HUDEP-2 (cell line): Measurements from ENCODE around the gene ZBTB20.

ENCODE experiments used
- DNase-seq, 76 experiments: peaks; one replicate each; lab custom pipeline; 2025; ENCODE audit not compliant: unreplicated experiment in 76 of 76; lab: John Stamatoyannopoulos, UW

Gene ZBTB20

DNA sequence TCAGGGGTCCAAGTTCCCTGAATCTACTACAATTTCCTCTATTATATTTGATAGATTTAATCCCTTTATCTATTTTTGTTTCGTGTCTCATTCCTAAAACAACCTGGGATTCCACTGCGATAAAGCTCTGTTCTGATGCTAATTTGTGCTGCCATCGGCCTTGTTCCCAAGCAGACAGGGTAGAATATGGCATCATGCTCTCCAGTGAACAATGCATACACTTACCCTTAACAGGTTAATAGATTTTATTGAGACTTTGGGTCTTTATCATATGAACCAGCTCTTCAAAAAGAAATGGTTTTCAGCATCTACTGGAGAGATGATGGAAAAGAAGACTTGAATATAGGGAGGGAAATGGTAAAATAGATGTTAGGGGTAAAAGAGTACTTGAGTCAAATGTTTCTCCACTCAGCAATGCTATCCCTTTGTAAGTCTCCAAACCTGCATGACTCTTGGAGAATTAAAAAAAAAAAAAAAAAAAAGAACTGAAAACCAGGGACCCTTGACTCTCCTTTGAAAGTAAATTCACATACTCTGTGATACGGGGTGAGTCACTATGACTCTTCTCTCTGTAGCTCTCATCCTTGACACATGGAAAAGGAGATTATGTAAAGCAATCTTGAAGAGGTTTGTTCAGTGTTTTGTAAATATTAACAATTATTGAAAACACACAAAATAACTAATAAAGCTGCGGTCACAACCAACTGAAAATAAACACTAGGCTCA is 268.8 kb downstream of the ZBTB20 start:
- DNase-seq: no peak

DNA sequence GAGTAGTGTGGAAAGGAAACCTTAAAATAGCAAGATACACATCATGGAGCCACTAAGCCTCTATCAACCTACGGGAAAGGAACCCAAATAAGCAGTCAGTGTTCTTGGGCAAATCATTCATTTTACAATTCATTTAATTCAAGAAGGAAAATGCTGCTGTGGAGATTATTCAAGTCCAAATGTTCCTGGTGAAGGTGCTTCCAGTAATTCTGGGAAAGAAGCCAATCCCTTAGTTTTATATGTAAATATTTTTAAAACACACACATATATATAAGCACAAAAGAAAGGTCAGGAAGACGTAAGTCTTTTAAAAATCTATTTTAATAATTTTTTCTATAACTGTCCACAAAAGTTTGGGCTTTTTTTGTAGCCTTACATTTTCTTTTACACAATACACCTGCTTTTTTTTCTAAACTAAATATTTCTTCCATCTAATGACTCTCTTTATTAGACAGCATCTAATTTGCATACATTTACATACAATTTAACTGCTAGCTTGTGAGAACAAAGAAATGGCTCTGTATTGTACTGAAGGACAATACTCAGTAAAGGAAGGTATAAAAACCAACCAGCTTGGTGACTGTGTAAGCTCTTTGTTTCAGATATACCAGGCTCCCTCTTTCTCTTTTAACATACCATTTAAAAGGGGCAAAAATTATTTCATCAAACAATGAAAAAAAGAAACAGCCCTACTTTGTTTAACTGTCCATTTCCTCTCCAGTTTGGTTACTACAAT is 269.5 kb downstream of the ZBTB20 start:
- DNase-seq: no peak

DNA sequence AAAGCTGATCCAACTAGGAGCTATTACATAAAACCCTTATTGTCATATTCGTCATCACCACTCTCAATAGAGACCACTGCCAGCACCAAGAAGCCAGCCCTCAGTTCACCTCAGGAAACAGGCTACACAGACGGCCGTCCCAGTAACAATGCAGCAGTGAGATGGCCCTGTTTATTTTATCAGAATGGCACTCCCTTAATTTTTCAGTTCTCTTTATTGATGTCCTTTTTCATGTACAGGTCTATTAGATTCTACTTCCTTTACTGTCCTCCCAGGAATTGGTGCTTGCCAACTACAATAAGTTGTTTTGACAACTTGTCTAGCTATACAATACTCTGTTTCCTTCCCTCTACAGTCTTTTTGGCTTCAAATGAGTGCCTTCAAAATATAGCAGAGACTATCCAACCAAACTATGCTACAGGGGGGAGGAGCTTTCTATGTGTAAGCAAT is 272.5 kb downstream of the ZBTB20 start:
- DNase-seq: no peak

DNA sequence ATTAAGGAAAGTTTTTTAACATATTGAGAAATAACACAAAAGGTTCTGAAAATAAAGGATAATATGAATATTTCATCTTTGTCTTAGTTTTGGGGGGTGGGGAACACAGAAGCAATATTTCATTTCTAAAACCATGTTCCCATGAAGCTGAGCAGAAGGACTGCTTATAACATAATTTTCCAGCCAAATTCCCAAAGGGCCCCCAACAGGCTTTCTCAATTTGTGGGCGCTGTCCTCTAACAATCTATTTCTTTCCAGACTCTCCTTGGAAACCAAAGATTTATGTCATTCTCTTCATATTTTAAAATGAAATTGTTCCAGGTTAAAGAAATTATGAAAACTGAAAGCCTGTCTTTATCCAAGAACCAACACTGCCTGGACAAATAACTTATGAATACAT is 273.5 kb downstream of the ZBTB20 start:
- no peak for DNase-seq

DNA sequence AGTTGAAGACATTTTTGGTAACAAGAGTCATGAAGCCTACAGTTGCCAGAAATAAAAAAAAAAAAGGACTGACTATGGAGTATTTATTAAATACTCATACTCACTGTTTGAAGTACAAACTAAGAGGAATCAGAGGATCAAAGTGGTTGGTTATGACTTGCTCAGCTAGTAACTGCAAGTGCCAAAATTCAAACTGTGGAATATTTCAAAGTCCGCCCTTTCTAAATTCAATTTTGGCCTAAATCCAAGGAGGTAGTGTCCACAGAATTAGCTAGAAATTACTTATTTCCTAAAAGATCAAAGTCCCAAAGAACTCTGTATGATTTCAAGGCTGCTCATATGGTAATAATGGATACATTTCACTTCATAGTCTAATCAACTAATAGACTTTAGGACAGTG is 274.5 kb downstream of the ZBTB20 start:
- DNase-seq: no peak

DNA sequence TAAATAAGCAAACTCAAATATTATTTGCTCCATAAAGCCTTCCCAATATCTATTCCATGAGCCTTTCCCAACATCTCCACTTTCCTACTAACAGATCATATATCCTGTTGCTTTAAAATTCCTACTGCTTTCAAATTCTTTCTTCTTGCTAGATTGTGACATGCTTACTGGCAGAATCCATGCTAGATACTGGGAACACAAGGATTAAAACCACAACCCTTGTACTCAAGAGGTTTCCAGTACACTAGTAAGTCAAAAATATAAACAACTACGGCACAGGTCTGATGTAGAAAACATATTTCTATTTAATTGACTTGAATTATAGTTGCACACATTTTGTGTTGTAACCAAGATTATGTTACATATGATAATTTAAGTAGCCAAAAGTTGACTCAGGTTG is 275.0 kb downstream of the ZBTB20 start:
- no peak for DNase-seq

DNA sequence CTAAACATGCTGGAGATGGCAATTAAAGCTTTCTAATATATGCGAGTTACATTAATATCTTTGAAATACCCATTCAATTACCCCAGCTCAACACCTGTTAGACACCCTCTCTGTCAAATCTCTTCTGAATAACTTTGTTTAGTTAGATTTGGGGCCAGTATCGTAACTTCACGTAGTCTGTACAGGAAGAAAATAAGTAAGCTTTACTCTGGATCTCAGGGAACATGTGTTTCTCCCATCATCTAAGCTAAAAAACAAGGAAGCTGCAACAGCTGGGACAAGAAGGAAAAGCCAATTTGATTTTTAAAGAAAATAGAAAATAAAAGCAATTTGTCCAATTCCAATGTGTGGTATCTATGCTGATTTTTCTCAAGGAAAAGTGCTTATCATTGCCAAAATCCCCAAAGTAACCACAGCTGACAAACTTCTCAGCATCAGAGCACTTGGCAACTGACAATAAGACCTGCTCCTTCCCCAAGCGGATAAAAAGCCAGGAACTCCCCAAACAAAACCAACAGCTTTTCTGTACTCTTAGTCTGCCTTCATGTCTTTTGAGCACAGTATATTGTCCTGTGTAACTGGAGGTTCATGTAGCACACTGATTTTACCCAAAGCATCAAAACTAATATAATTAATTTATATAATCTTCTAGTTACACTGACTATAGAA is 279.1 kb downstream of the ZBTB20 start:
- no peak for DNase-seq

DNA sequence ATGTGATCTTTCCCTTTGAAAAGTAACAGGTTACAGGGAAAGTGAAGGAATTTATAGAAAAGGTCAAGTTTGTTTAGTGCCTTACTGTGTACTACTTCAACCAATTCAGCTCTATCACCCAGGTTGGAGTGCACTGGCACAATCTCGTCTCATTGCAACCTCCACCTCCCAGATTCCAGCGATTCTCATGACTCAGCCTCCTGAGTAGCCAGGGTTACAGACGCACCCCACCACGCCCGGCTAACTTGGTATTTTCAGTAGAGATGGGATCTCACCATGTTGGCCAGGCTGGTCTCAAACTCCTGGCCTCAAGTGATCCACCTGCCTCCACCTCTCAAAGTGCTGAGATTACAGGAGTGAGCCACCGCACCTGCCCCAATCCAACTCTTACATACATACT is 279.7 kb downstream of the ZBTB20 start:
- DNase-seq: no peak

DNA sequence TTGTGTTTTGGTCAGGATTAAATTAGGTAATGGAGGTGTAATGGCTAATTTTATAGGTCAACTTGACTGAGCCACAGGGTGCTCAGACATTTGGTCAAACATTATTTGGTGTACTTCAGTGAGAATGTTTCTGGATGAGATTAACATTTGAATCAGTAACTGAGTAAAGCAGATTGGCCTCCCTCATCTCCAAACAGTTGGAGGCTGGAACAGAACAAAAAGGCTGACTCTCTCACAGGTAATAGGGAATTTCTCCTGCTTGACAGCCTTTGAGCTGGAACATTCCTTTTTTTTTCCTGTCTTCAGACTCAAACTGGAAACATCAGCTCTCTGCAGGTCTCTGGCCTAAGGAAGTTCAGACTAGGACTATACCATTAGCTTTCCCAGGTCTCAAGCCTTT is 280.7 kb downstream of the ZBTB20 start:
- DNase-seq: no peak

DNA sequence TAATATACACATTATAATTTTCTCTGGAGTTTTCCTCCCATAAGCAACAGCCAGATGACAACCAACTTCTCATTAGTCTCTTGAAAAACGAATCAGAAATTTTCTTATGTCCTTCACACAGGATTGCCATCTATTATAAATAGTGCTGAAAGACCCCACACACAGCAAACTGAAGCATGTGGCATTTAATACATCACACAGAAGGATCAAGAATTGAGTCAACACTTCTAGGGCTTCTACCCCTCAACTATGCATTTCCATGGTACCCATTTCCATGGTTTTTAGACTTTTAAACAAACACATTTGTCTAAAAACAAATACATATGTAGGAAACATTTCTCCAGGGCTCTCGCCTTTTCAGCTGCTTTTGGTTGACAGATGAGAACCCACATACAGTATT is 282.1 kb downstream of the ZBTB20 start:
- DNase-seq: no peak

DNA sequence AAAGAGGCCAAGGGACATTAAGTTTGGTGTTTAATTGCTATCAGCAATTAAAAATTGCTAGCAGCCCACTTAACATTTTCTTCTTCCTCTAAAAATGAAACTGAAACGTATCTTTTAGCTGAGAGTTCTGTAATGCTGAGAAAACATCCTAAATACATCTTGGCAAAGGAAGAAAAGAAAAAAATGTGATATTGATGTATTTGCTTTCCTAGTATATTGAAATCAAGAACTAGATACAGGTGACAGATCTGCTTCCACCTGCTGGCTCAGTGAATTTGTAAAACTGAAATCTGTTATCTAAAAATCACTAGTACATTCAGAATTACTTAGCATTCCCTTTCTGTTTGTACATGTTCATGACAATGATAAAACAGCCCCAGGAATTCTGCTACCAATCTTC is 283.2 kb downstream of the ZBTB20 start:
- DNase-seq: no peak

DNA sequence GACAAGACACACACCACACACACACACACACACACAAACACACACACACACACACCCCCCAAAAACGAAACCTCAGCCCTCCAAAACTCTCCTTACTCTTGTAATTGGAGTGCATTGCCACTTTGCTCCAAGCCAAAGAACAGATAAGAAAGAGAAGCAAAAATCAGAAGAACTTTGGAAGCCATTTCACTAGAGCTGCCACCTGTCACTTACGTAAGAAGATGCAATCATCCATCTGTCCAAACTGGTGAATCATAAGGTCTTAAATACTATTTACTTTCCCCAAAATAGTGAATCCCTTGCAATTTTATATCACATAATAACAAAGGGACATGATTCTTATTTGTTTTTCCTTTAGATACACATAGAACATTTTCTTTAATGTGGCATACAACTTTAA is 285.4 kb downstream of the ZBTB20 start:
- no peak for DNase-seq

DNA sequence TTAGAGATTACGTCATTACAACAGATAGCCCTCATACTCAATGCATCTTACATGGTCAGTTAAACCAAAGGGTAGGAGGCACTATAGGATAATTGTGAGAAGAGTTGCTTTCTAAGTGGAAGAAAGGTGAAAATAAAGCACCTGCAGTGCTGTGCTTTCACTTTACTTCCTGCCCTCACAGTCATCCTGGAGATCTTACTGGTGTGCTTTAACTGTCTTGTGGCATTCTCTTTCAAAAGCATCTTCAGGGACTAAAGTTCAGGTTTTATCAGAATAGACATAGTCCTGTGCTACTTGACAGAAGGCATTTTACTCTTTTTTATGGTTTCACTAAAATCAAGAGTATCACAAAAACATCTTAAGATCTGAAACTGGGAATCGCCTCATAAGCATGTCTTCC is 286.6 kb downstream of the ZBTB20 start:
- no peak for DNase-seq

DNA sequence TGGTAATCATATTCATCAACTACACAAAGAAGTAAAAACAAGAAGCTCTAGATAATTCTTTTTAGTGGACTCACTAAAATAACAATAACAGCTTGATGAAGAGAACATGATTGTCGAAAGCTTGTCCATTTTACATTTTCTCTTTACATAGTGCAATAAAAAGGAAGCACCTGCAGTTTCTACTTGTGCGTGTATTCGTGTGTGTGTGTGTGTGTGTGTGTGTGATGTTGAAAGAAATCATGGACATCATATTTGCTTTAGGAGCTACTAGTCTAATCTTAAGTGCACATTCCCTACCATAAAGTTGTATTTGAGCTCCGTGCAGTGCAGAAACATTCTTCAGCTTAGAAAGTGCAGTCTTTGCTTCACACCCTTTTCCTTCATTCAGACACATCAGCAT is 288.8 kb downstream of the ZBTB20 start:
- DNase-seq: no peak

DNA sequence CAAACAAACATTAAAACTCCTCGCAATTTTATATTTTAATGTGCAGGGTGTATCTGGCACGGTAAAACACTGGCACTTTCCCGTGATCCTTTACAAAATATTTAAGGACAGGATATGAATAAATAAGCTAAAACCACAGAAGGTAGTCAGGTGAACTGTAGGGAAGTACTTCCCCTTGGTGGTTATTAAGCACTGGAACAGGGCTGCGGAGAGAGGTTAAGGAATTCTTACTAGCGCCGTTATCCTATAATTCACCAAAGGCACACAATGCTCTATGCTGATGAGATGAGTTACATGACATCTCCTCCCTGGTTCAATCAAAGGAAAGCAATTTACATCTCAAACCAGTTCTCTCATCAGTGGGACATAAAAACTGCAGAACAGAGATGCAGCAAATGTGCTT is 289.8 kb downstream of the ZBTB20 start:
- no peak for DNase-seq

DNA sequence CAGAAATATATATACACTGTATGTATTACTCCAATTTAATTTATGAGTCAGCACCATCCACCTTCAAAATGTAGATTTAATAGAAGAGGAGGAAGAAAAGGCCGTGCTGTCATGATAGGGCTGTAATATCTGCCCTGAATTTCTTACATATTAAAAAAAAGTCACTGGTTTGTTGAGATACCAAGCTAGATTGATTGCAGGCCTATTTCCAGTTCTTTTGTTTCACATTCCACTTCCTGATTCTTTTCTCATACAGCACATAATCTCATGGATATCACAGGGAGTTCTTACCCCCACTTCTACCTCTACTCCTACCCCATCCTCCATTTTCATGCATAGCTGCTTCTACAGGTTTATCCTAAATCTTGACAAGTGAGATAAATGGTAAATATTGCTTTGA is 290.3 kb downstream of the ZBTB20 start:
- DNase-seq: no peak

DNA sequence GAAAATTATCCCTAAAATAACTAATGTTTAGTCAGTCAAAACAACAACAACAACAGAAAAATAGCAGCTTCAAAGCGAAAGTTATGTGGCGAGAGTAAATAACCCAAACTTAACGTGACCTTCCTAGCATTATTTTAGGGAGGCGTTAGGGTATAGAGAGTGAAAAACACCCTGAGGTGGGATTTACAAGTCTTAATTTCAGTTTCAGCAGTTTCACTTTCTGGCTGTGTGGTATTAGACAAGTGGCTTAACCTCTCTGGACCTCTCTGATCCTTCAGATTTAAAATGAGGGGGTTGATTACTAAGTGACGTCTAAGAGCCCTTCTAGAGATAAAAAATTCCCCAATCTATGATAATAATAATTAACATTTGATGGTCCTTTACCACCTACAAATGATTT is 291.2 kb downstream of the ZBTB20 start:
- DNase-seq: no peak

DNA sequence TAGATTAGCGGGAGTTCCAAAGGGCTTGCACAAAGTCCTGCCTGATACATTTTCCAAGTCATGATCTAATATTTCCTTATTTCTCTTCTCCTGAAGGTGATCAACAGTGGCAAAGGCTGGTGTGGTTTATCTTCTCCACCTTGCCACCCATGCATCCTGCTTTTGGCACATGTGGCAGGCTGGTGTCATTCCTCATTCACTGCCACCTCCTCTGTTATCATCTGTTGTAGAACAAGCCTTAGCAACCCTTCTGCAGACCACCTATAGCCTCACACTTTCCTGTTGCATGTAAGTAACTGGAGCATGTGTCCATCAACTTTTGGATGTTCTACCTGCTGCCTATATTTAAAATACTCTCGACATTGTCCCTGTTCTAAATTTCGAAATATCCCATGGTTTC is 294.1 kb downstream of the ZBTB20 start:
- DNase-seq: no peak

DNA sequence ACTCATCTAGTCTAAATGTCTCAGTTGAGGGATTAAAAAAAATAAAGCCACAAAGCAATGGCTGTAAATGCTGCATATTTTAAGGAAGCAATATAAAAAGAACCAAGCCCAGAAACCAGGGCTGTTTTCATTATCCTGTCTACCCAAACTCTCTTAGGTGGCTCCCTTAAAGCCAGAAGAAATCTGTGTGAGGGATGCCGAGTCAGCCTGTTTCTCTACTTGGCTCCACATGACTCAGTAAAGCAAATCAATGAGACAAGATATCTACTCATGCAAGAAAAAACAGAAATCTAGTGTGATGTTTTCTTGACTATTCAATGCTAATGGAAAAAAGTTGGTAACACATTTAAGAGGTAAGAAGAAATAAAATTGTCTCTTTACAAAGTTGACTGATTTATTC is 296.2 kb downstream of the ZBTB20 start:
- DNase-seq: no peak

DNA sequence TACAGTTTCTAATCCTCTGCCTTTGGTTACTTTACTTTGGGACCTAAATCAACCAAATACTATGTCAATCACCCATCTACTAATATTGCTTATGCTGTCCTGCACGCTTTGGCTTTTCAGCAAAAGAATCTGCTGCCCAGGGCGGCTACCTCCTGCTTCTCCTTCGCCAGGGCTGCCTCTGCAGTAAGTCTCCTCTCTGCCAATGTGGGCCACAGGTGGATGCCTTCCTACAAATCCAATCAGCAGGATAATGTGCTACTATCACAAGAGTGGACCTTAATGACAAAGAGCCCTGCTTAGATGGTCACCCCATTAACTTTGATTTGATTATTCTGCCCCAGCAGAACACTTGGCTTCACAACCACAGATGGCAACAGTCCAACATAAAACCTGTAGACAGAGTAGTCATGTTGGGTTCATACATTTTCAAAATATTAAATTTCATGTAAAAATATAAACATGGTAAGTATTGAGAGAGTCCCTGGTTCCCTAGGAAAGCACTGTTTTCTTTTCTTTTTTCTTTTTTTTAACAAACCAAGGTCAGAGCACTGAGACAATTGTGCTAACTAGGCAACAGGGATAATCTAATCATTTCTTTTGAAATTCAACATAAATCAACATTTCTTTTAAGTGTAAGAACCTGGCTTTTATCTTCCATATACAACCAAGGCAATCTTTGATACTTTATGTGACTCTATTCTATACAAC is 298.3 kb downstream of the ZBTB20 start:
- no peak for DNase-seq

DNA sequence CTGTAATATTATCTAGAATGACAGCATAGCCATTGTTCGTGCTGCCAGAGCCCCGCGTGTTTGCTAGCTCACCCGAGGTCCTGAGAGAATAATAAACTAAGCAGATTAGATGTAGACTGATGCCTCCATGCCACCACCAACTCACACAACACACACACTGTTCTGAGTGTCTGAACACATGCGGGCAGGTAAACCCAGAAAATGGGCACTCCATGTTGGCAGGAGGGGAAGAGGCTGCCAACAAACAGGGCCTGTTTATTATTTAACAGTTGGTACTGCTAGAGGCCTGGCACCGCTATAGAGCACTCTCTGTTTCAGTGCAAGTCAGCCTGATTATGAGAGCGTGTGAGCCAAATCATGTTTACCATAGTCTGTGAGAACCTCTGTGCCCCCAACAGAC is 299.0 kb downstream of the ZBTB20 start:
- DNase-seq: no peak
